ENCODE data around the gene SCEL.

- TF ChIP-seq EZH2 (IDR thresholded peaks at IDR 0.05; ENCODE audit: borderline replicate concordance, low read length) (no peak), CTCF (IDR thresholded peaks at IDR 0.05; ENCODE audit: low read length) (no peak)
These were observed 11.4 kb upstream of the SCEL start for GRCh38 chr13:77523834-77524728.
